ENCODE measurements around the gene LRP1B. TPM values are rescaled to one million over a fixed set of nuclear protein-coding genes. Genes with fewer than 3 reads are reported as not detected.

LRP1B gene
- total and polyA plus RNA-seq, 2 of the 8 experiments (the other 6 are each of a cell fraction or from before 2014, with no cell fraction given) = 0.03 TPM; not detected in 1

DNA sequence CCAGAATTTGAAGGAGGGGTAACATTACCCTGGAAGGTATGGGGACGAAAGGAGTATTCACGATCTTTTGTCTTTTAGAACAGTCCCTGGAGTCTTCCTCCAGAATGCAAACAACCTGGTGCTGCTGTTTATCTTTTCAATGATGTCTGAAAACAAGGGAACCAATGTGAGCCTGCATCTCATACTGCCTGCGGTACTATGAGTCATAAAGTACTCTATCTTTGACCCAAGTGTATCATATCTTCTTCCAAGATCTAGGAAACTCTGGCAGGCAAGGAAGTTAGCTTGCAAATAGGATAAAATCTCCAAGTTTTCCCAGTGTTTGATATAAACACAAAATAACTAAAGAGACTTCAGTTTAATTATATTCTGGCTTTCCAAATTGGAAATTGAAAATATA is 968.5 kb downstream of the LRP1B start (continued):
- TF ChIP-seq, protein P1, sequence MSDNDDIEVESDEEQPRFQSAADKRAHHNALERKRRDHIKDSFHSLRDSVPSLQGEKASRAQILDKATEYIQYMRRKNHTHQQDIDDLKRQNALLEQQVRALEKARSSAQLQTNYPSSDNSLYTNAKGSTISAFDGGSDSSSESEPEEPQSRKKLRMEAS (IDR thresholded peaks at IDR 0.05) = no peak
- TF ChIP-seq POLR2A (IDR thresholded peaks at IDR 0.05; ENCODE audit: control extremely low read depth in 1 of 2, low read depth in 2 of 2, low read length in 2 of 2) = no peak
- no peak for TF ChIP-seq MAFK (IDR thresholded peaks at IDR 0.05; ENCODE audit: low read depth, low read length)

Measured in H1 (cell line).